GM23338 (cell line): ENCODE measurements around the gene CD46. TPM values are rescaled to one million over a fixed set of nuclear protein-coding genes. Genes with fewer than 3 reads are reported as not detected.

Source experiments
- ATAC-seq: fragments of 200-7000 bp; cut with Tn5 transposase; 3 replicates; pipeline ENCODE4 v1.9.1; 2020
- DNase-seq: peaks from one replicate; pipeline ENCODE4 v3.0.0-alpha.2; 2015; ENCODE audit warnings: low spot score
- H2AFZ ChIP-seq: fragments of 200-600 bp; sonication (generic); 2 replicates; pipeline ENCODE4 v1.8.0; 2016; ENCODE audit warnings: antibody characterized with exemption, mild to moderate bottlenecking, moderate library complexity
- H3F3A ChIP-seq: fragments of 200-600 bp; sonication (generic); replicated peaks from 2 replicates; pipeline ENCODE4 v1.8.0; 2017; ENCODE audit warnings: antibody characterized with exemption, mixed run types, low read depth
- H3K27ac ChIP-seq: fragments of 200-600 bp; sonication (generic); 2 replicates; pipeline ENCODE4 v1.6.1; 2016; ENCODE audit warnings: low read depth
- H3K27me3 ChIP-seq: fragments of 200-600 bp; sonication (generic); 2 replicates; pipeline ENCODE4 v1.8.0; 2016; ENCODE audit warnings: mild to moderate bottlenecking, mixed run types, moderate library complexity; ENCODE audit not compliant: insufficient read depth
- H3K36me3 ChIP-seq: fragments of 200-600 bp; sonication (generic); 2 replicates; pipeline ENCODE4 v1.8.0; 2016; ENCODE audit warnings: mild to moderate bottlenecking; ENCODE audit not compliant: insufficient read depth
- H3K4me1 ChIP-seq: fragments of 200-600 bp; sonication (generic); 2 replicates; pipeline ENCODE4 v1.8.0; 2016; ENCODE audit warnings: mild to moderate bottlenecking, moderate library complexity; ENCODE audit not compliant: insufficient read depth
- H3K4me2 ChIP-seq: fragments of 200-600 bp; sonication (generic); 2 replicates; pipeline ENCODE4 v1.7.1; 2017; ENCODE audit warnings: mixed run types
- H3K4me3 ChIP-seq: fragments of 200-600 bp; sonication (generic); 2 replicates; pipeline ENCODE4 v1.6.1; 2016; ENCODE audit warnings: mixed run types
- H3K79me2 ChIP-seq: fragments of 200-600 bp; sonication (generic); replicated peaks from 2 replicates; pipeline ENCODE4 v1.8.0; 2017; ENCODE audit warnings: mild to moderate bottlenecking; ENCODE audit not compliant: insufficient read depth
- H3K9me2 ChIP-seq: fragments of 200-600 bp; sonication (generic); 2 replicates; pipeline ENCODE4 v1.8.0; 2017; ENCODE audit not compliant: insufficient read depth
- H4K20me1 ChIP-seq: fragments of 200-600 bp; sonication (generic); replicated peaks from 2 replicates; pipeline ENCODE4 v1.8.0; 2017; ENCODE audit warnings: mild to moderate bottlenecking; ENCODE audit not compliant: insufficient read depth
- H3K27ac Mint-ChIP-seq: 2 replicates; pipeline ENCODE4 v1.8.0; 2020; ENCODE audit warnings: inconsistent platforms, mild to moderate bottlenecking, moderate library complexity, mixed read lengths
- H3K27me3 Mint-ChIP-seq: 3 replicates; pipeline ENCODE4 v1.8.0; 2022; ENCODE audit warnings: low read depth, mild to moderate bottlenecking, moderate library complexity, mixed read lengths, inconsistent platforms; ENCODE audit not compliant: insufficient read depth, poor library complexity
- H3K36me3 Mint-ChIP-seq: 3 replicates; pipeline ENCODE4 v1.8.0; 2021; ENCODE audit warnings: low read depth, mild to moderate bottlenecking, inconsistent platforms, moderate library complexity, mixed read lengths
- H3K4me1 Mint-ChIP-seq: 3 replicates; pipeline ENCODE4 v1.8.0; 2020; ENCODE audit warnings: mild to moderate bottlenecking, inconsistent platforms, mixed read lengths
- H3K4me3 Mint-ChIP-seq: 3 replicates; pipeline ENCODE4 v1.8.0; 2021; ENCODE audit warnings: moderate library complexity, mild to moderate bottlenecking, inconsistent platforms, mixed read lengths
- H3K9me3 Mint-ChIP-seq: 3 replicates; pipeline ENCODE4 v1.8.0; 2020; ENCODE audit warnings: moderate library complexity, mild to moderate bottlenecking, inconsistent platforms, mixed read lengths
- EZH2 ChIP-seq: fragments of 200-600 bp; sonication (generic); IDR thresholded peaks from one replicate; pipeline ENCODE4 v1.8.0; 2017; ENCODE audit warnings: antibody characterized with exemption, mild to moderate bottlenecking, low read depth; ENCODE audit not compliant: unreplicated experiment
- EZH2phosphoT487 ChIP-seq: fragments of 200-600 bp; sonication (generic); IDR thresholded peaks from one replicate; pipeline ENCODE4 v1.8.1; 2018; ENCODE audit warnings: antibody characterized with exemption; ENCODE audit not compliant: unreplicated experiment
- JUNB ChIP-seq: IDR thresholded peaks from one replicate; pipeline ENCODE4 v1.6.1; 2016; ENCODE audit warnings: antibody characterized with exemption; ENCODE audit not compliant: unreplicated experiment
- NANOG ChIP-seq: IDR thresholded peaks from 2 replicates; pipeline ENCODE4 v1.6.1; 2016; ENCODE audit warnings: antibody characterized with exemption, borderline replicate concordance
- POLR2AphosphoS5 ChIP-seq: IDR thresholded peaks from 2 replicates; pipeline ENCODE4 v1.6.1; 2016; ENCODE audit warnings: antibody characterized with exemption, low read depth
- REST ChIP-seq: IDR thresholded peaks from one replicate; pipeline ENCODE4 v1.6.1; 2018; ENCODE audit warnings: antibody characterized with exemption; ENCODE audit not compliant: unreplicated experiment
- STAT1 ChIP-seq: IDR thresholded peaks from one replicate; pipeline ENCODE4 v1.6.1; 2016; ENCODE audit warnings: antibody characterized with exemption; ENCODE audit not compliant: unreplicated experiment
- ZNF331 ChIP-seq: fragments of 250-450 bp; sonication (Bioruptor Pico); IDR thresholded peaks from 2 replicates; pipeline ENCODE4 v1.5.0; 2020; ENCODE audit warnings: low read depth, mild to moderate bottlenecking, moderate library complexity
- ZNF462 ChIP-seq: fragments of 250-450 bp; sonication (Bioruptor Pico); IDR thresholded peaks from 2 replicates; pipeline ENCODE4 v1.5.0; 2020; ENCODE audit warnings: mild to moderate bottlenecking, moderate library complexity
- polyA plus RNA-seq: library from polyadenylated mRNA; unstranded; fragments of >200 nt; fragmentation: Nextera tagmentation; extraction: Ambion mirVana; gene quantifications from 2 replicates; pipeline ENCODE4 v1.2.1, GENCODE V29; 2016
- total RNA-seq: library from RNA; depleted of rRNA; stranded (reverse); fragments of >200 nt; shearing (Covaris generic); gene quantifications from 2 replicates; pipeline ENCODE4 v1.2.3, GENCODE V29; 2014

The CD46 gene
- total and polyA plus RNA-seq, 2 experiments from 2014 or later: 199 to 209 TPM

- TF ChIP-seq ZNF462 (CRISPR knock-in tag) (no peak), NANOG (no peak), STAT1 (no peak), JUNB (no peak), ZNF331 (no peak), EZH2phosphoT487 (no peak), EZH2 (no peak), POLR2AphosphoS5 (no peak)
Observed at GRCh38 chr1:207804721-207805468, 53.0 kb downstream of the CD46 start (continued).

- H3K36me3 Mint-ChIP-seq: no peaks in the 10 kb centered on the region; the same call in 2 of the 3 replicates
- Histone ChIP-seq H4K20me1 (no peaks in the 10 kb centered on the region), H3K27ac (no peak overlapping the region), H3K79me2 (no peaks in the 10 kb centered on the region), H3K4me1 (no peaks in the 10 kb centered on the region), H2AFZ (no peak overlapping the region), H3K27me3 (no peaks in the 10 kb centered on the region), H3K4me3 (no peak overlapping the region), H3K9me2 (no peaks in the 10 kb centered on the region), H3K36me3 (no peaks in the 10 kb centered on the region), H3K4me2 (no peak overlapping the region), H3F3A (no peaks in the 10 kb centered on the region)
- H3K27me3 Mint-ChIP-seq: peaks cover 12% of the 10 kb centered on the region
- DNase-seq (no peak), ATAC-seq (no peak)
- H3K4me1 Mint-ChIP-seq: peaks cover 20% of the 10 kb centered on the region
- no peak overlapping the region for H3K4me3 Mint-ChIP-seq
- H3K9me3 Mint-ChIP-seq: no peaks in the 10 kb centered on the region
- H3K27ac Mint-ChIP-seq: peak overlapping the region; percentile 30; the same call in 1 of the 2 replicates
- TF ChIP-seq REST (no peak), EZH2phosphoT487 (no peak), JUNB (no peak), STAT1 (no peak), POLR2AphosphoS5 (no peak)
Observed at GRCh38 chr1:207805841-207806421, 54.1 kb downstream of the CD46 start.
